ENCODE measurements around the gene DOK7.
"Not testable (repeated sequence)": the region's sequence is repeated elsewhere in the genome, so short reads cannot be mapped to it uniquely, and the experiment has no call there.

Gene DOK7

DNA sequence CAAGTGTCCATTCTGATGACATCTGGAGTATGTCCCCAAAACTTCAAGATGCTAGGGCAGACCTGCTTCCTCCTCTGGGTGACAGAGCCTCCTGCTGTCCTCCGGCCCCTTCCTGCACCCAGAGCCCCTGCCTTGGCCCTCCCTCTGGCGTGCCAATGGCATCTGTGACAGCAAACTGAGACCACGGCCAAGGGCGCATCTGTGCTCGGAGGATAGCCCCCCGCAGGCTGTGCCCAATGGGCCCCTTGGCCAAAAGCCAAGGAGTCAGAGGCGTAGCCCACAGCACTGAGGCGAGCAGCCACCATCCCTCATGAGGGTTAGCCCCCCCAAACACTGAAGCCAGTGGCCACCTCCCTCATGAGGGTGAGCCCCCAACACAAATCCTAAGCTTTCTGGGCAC is 61.2 kb downstream of the DOK7 start:
- DNase-seq: no peak

DNA sequence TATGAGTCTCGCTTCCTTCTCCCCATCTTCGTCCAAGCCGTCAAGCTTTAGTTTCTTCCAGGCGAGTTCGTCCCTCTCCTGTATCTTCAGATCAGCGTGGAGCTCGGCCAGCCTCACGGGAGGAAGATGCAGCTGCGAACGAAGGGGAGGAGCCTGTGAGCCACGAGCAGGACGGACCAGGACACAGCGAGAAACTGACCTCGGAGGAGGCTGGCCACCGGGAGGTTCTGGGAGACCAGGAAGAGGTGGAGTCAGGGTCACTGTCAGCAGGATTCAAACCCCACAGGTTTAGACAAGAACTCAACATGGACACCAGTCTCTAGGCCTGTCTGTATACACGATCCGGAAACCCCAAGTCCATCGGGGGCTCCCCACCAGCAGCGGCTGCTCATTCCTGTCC is 61.8 kb downstream of the DOK7 start:
- no peak for DNase-seq

DNA sequence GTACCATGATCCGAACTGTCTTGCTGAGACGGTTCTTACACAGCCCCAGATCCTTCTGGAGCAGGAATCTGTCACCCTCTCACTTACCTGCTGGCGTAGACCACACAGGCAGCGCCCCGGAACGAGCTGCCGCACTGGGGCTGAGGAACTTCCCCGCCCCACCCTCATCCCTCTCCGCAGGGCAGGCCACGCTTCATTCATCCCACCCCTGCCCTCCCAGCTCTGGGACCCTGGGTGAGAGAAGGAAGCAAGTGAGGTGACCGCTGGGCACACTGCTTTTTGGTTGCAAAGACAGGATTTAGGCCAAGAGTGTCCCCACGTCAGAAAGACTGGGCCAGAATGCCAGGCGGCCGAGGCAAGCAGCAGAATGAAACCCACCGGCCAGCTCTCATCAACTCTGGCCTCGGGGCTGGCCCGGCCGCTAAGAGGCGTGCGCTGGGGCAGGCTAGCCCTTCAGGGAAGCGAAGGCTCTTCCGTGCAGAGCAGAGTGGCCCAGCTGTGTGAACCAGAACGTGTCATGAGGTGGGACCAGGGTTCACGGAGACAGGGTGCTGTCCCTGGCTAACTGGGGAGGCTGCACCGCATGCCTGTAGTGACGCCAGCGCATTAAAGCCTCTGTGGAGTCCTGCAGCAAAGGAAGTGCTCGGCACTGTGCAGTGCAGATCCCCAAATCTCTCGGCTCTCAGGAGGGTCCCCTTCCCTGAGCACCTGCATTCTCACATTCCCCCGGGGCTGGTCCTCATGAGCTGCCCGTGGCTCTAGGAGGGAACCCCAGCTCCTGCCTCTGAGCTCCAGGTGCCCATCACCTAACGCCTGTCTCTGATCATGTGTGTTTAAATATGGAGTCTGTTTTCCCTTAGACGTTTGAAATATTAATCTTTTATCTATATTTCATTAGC is 62.7 kb downstream of the DOK7 start:
- no peak for DNase-seq

DNA sequence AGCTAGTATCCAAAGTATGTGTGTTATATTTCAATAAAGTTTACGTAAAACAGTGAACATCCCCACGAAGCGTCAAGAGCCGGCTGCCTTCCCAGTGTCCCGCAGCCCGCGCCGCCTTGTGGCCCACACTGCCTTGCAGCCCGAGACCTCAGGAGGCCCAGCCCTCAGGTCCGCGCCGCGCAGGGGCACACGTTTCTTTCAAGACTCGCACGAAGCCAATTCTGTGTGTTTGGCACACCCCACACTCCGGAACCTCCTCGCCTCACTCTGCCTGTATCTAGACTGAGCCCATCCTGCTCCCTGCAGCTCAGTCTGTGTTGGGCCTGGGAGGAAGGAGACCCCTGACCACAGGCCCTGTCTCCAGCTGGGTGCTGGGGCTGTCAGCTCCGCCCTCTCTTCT is 63.4 kb downstream of the DOK7 start:
- DNase-seq: no peak

DNA sequence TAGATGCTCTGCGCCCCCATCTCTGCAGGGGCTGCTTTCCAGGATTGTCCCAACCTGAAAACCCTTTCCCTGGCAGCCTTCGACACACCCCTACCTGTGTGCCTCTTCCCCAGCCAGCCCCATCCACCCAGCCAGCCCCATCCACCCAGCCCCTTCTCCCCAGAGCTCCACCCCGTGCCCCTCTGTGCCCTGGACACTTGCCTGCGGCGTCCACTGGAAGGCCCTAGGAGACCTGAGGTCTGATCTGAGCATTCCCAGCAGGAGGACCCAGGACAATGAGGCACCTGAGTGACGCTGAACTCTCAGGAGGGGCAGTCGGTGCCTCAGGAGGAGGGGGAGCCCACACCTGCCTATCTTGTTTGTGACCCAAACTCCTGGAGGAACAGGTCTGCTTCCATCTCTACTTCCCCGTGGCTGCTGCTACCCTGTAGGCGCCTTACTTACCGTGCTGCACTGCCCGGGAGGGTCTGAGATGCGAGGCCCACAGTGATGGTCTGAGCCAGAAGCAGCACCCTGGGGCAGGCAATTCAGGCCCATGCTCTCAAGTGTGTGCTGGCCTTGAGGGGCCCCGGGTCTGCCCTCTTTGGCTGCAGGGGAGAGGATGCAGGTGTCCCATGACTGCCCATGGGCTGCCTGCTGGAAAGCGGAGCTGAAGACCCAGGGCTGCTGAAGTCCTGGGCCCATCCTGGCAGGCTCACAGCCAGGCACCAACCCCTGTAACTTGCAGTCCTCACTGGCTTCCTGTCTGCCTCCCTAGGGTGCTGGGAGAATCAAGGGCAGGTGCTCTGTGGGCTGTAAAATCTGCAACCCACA is 64.2 kb downstream of the DOK7 start:
- no peak for DNase-seq

DNA sequence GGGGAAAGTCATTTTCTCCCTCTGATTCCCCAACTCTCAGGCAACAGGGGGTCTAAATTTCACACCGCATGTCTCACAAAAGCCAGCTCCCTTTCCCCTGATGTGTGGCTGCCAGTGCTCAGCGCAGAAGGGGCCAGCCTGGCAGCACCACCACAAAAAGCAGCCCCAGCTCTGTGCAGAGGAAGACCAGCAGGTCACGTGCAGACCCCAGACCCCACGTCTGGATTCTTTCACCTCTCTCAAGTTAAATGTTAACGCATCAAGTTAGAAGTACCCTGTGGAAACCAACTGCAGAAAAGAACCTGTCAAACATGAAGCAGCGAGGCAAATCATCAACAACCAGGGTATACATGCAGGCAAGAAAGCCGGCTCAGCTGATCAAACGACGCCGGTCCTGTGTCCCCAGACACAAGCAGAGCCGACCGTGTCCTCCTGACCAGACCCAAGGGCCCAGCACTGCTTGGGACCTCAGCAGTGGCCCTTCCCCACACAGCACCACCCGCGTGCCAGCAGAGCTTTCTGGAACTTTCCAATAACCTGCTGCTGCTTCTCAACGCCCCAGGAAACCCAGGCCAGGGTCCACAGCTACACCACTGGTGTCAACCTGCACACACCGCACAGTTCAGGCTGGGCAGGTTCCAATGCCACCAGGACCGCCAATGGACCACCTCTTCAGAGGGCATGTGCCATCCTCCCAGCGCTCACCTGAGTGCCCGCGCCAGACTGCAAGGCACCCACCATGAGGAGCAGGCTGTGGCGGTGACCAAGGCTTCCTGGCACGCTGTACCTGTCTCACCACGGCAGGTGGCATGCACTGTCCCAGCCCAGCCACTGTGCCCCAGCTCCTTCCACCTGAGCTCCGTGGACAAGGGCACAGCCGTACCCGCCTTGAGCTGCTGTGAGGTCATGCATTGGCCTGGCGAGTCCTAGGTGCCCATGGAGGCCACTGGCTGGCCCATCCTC is 65.1 kb downstream of the DOK7 start:
- no peak for DNase-seq

DNA sequence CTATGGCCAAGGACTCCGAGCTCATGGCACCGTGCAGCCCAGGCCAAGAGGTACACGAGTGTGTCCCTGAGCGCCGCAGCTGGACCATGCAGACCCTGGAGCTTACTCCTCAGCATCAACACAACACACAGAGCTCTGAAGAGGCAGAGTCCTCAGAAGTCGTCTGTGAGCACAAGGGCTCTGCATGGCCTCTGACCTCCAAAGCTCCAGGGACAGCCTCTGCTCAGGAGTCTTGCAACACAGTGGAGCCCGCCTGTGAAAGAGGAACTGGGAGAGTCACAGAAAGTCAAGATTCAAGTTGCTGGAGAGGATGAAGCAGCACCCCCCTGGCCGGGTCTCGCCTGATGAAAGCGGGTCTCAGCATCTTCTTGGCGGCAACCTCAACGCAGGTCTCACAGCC is 66.3 kb downstream of the DOK7 start:
- DNase-seq: no peak

DNA sequence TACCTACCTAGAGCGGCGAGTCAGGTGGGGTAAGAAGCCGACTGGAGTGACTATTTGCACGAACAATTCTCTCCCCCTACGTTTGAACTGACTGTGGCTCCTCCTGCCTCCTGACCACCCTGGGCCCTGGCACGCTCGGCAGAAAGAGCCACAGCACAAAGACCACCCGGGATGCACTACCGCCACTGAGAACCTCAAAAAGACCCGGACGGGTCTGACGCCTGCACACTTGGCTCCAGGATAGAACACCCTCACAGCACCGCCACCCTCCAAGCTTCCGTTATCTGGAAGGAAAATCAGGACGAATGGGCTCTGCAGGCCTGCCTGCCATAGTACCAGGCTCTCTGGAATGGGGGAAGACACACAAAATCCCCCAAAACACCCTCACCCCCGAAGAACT is 66.9 kb downstream of the DOK7 start:
- no peak for DNase-seq

DNA sequence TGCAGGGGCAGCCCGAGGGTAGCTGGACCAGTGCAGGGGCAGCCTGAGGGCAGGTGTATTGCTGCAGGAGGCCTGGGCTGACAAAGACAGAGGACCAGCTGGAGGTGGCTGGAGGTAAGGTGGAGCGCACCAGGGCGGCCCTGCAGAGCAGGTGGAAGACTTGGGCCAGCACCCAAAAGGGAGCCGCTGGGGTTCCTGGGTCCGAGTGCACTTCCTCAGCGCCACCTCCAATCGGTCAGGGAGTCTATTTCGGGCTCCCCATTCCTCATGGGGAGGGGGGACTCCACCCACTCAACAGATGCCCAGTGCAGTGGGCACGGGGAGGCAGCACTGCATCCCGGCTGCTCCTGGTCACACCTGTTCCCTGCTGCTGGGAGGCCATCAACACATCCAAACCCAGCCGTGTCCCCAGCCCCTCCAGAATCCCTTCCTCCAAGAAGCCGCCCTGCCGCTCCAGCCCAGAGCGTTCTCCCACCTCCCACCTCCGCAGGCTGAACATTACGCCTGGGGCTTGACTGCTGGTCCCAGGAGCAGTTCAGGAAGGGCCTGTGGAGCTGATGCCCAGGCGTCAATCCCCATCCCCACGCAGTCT is 67.7 kb downstream of the DOK7 start:
- DNase-seq: no peak

DNA sequence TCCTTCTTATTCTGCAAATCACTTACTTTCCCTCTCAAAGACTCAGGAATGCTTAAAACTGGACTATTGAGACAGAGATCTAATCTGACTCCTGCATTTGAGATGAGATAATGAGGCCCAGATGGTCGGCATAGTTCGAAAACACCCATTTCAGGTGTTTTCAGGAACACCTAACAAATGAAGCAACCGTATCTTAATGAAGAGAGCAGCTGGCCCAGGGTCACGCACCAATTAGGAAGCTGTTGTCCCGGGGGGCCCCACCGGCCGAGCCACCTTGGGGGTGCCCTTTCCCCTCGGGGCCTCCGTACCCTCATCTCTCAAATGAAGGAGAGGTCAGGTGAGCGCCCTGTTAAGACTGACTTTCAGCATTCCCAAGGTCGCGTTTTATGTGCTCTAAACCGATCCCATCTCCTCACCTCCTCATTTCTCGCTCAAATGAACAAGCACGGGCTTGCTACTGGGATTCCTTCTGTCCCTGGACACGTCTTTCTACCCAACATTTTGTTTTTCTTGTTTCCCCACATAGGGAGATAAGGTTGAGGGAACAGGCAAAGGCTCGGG is 68.3 kb downstream of the DOK7 start:
- no peak for DNase-seq

DNA sequence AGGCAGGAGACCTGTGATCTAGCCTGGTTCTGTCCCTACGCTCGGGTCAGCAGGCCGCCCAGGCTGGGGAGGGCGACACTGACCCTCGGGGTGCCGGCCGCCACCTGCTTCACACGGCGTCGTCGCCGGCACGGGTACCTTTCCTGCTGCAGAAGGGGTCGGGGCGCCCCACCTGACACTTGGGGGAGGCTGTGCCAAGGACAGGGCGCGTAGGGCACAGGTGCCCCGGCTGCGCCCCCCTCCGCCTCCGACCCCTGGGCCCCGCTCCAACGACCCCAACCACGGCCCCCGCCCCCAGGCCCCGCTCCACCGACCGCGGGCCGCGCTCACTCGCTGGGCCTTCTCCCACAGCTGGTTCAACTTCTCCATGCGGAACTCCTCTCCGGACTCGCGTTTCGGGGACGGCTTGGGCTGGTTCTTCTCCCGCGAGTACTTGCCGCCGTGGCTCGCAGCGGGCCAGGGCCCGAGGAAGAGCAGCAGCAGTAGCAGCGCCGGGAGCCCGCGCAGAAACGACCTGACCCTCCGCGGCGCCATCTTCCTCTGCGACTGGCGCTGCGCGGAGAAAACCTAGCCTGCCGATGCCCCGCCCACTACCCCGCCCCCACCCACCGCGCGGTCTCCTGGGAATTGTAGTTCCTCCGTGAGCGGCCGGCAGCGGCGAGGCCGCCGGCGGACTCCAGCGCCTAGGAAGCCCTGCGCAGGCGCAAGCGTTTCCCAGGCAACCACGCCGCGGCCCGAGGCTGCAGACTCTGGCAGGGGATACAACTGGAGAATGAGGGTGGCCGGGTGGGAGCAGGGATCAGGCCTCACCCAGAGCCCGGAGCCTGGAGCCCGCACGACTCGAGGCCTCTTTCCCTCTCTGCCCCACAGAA is 69.0 kb downstream of the DOK7 start, which contains the start of gene LRPAP1:
LRPAP1 (minus strand) TSS at position 544 of the 872 bp plus-strand sequence; CDS start at position 534, 10 bp downstream.
- DNase-seq: peak; percentile 55

DNA sequence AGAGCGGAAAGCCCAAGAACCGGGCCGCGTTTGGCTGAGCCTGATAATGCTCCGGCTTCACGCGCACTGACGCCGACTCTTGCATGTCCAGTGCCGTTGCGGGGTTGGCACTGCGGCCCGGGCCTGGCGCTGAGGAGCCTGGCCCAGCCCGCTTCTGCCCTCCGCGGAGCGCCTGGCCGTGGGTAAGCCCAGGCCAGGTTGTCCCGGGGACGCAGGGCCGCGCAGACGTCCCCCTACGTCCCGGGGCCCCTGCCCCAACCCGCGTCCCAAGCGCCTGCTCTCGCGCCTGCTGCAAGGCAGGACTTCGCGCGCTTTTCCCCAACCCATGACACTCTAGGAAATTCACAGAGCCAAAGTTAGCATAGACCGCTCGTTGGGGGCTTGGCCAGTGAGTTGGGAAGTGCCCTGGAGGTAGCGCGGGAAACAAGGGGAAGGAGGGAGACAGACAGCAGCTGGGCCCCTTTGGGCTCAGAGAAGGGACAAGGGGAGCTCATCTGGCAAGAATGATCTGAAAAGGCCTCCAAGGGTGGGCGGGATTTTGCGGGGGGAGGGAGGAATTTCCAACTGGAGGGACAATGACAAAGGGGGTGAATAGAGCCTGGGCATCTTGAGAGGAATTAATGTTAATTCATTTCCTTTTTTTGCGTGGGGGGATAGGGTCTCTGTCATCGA is 69.8 kb downstream of the DOK7 start:
- DNase-seq: no peak

DNA sequence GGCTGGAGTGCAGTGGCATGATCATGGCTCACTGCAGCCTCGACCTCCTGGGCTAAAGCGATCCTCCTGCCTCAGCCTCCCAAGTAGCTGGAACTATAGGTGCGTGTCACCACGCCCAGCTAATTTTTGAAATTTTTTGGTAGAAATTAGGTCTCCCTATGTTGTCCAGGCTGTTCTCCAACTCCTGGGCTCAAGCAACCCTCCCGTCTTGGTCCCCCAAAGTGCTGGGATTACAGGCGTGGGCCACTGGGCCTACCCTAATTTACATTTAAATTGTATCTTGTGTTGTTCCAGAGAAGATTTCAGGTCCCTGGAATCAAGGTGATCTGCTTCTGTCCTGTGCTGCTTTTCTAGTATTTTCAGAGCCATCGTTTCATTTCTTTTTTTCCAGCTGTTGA is 70.3 kb downstream of the DOK7 start:
- DNase-seq: no peak

DNA sequence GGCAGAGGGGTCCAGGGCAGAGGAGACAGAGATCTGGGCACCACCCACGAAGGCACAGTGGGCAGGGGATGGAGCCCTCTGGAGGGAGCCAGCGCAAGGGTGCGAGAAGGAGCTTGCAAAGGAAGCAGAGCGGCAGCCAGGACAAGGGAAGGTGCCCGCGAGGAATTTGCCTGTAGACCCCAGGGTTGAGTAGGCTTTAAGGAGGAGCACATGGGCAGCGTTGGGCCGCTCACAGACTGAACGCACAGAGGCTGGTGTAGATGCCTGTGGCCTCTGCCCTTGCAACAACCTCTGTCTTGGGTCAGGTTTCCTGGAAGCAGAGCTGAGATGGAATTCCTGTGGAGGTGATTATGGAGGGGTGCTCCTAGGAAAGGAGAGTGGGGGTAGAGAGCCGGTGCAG is 72.7 kb downstream of the DOK7 start:
- not testable (repeated sequence) for DNase-seq

DNA sequence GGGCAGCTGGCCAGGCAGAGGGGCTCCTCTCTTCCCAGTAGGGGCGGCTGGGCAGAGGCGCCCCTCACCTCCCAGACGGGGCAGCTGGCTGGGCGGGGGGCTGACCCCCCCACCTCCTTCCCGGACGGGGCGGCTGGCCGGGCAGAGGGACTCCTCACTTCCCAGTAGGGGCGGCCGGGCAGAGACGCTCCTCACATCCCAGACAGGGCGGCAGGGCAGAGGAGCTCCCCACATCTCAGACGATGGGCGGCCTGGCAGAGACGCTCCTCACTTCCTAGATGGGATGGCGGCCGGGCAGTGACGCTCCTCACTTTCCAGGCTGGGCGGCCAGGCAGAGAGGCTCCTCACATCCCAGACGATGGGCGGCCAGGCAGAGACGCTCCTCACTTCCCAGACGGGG is 75.8 kb downstream of the DOK7 start:
- DNase-seq: not testable (repeated sequence)

DNA sequence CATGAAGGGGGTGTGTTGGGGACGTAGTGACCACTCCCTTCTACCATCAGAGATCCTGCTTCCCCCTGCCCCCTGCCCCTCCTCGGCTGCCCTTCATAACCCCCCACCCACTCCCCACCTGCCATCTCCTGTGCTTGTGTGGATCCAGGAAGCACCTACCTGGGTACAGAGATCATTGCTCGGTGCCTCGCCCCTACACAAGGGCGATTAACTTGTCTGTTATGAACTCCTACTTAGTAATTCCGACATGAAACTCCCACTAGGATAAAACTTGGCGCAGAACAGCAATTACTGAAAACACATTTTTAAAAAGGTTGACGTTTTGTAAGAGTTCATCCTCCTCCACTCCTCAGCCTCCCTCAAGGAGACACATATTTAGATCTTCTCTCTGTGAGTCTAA is 80.3 kb downstream of the DOK7 start:
- not testable (repeated sequence) for DNase-seq

Data from NCI-H510A treated with DMSO at 0.1 percent for 48 hours (cell line).